ENCODE results near the gene ZFPM1. TPM values are rescaled to one million over a fixed set of nuclear protein-coding genes. Genes with fewer than 3 reads are reported as not detected.

Gene ZFPM1
- total RNA-seq, 1 experiment from 2014 or later = 3.9 TPM

DNA sequence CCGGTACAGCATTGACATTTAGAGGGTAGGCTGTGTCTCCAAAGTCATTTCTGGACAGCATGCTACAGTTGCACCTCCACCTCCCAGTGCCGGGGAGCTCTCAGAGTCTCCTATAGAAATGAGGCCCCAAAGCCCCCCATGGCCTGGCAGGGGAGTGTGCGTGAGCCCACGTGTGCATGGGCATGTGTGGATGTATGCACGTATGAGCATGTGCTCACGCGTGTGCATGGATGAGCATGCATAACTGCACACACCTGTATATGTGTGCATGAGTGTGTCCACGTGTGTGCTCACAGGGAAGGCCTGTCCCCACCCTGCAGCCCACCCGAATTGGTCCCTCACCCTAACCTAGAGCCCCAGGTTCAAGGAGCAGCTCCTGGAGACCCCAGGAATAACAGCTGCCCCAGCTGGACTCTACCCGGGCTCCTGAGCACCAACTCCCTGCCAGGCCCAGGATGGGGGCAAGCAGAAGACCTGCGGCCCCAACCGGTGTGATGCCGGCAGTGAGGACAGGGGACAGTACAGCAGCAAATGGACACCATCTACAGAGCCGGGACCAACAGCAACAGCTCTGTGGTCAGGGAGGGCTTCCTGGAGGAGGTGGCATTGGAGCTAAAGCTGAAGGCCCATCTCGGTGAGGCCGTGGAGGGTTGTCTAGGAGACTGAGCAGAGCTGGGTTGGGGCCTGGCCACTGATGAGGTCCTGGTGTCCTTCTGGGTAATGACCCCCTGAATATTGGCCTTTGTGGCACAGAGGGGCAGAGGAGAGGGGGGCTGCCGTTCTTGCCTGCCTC lies 35.2 kb upstream of the ZFPM1 start:
- Histone ChIP-seq H3K4me3 (ENCODE audit: low read depth in 2 of 2, low read length in 2 of 2) (no peak overlapping the region), H3K27ac (ENCODE audit: low read length) (no peak overlapping the region), H3K27me3 (ENCODE audit: control insufficient read depth, insufficient read depth, low read length) (no peaks in the 10 kb centered on the region), H3K9me3 (ENCODE audit: control insufficient read depth, insufficient read depth, low read depth, low read length) (no peaks in the 10 kb centered on the region), H3K4me1 (ENCODE audit: control insufficient read depth, insufficient read depth, low read length) (no peaks in the 10 kb centered on the region), H3K36me3 (ENCODE audit: control insufficient read depth, insufficient read depth, low read length) (no peaks in the 10 kb centered on the region)
- TF ChIP-seq SIN3A (IDR thresholded peaks at IDR 0.05; ENCODE audit: borderline replicate concordance, insufficient read depth, low read depth, low read length) = no peak
- TF ChIP-seq, protein P1, sequence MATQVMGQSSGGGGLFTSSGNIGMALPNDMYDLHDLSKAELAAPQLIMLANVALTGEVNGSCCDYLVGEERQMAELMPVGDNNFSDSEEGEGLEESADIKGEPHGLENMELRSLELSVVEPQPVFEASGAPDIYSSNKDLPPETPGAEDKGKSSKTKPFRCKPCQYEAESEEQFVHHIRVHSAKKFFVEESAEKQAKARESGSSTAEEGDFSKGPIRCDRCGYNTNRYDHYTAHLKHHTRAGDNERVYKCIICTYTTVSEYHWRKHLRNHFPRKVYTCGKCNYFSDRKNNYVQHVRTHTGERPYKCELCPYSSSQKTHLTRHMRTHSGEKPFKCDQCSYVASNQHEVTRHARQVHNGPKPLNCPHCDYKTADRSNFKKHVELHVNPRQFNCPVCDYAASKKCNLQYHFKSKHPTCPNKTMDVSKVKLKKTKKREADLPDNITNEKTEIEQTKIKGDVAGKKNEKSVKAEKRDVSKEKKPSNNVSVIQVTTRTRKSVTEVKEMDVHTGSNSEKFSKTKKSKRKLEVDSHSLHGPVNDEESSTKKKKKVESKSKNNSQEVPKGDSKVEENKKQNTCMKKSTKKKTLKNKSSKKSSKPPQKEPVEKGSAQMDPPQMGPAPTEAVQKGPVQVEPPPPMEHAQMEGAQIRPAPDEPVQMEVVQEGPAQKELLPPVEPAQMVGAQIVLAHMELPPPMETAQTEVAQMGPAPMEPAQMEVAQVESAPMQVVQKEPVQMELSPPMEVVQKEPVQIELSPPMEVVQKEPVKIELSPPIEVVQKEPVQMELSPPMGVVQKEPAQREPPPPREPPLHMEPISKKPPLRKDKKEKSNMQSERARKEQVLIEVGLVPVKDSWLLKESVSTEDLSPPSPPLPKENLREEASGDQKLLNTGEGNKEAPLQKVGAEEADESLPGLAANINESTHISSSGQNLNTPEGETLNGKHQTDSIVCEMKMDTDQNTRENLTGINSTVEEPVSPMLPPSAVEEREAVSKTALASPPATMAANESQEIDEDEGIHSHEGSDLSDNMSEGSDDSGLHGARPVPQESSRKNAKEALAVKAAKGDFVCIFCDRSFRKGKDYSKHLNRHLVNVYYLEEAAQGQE (IDR thresholded peaks at IDR 0.05; ENCODE audit: insufficient read depth in 1 of 2, low read depth in 2 of 2, low read length in 1 of 2) = no peak
- TF ChIP-seq, protein P2, sequence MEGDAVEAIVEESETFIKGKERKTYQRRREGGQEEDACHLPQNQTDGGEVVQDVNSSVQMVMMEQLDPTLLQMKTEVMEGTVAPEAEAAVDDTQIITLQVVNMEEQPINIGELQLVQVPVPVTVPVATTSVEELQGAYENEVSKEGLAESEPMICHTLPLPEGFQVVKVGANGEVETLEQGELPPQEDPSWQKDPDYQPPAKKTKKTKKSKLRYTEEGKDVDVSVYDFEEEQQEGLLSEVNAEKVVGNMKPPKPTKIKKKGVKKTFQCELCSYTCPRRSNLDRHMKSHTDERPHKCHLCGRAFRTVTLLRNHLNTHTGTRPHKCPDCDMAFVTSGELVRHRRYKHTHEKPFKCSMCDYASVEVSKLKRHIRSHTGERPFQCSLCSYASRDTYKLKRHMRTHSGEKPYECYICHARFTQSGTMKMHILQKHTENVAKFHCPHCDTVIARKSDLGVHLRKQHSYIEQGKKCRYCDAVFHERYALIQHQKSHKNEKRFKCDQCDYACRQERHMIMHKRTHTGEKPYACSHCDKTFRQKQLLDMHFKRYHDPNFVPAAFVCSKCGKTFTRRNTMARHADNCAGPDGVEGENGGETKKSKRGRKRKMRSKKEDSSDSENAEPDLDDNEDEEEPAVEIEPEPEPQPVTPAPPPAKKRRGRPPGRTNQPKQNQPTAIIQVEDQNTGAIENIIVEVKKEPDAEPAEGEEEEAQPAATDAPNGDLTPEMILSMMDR (IDR thresholded peaks at IDR 0.05) = no peak
- no peak for TF ChIP-seq POLR2AphosphoS5 (IDR thresholded peaks at IDR 0.05; ENCODE audit: low read depth, low read length)
- TF ChIP-seq TCF7L2 (IDR thresholded peaks at IDR 0.05; ENCODE audit: low read depth, low read length) = no peak
- no peak for ATAC-seq
- no peak for DNase-seq (ENCODE audit: low read depth, low spot score)
- ChIA-PET CTCF (interaction anchor here (0.5 kb wide), 1 partner anchor 467 kb away, joined by 3 read pairs; the partner anchor contains the start of gene BANP), POLR2A (no interaction called here)
- intact Hi-C loops (cut with micrococcal nuclease; ENCODE audit: unreplicated experiment) (no loop called here), in situ Hi-C loops (cut with HindIII; ENCODE audit: low pct_unique_long_range_greater_than_20kb, low sequenced_read_pairs) (no loop called here)
- no TSS peak for BruUV-seq (replicated peaks)

DNA sequence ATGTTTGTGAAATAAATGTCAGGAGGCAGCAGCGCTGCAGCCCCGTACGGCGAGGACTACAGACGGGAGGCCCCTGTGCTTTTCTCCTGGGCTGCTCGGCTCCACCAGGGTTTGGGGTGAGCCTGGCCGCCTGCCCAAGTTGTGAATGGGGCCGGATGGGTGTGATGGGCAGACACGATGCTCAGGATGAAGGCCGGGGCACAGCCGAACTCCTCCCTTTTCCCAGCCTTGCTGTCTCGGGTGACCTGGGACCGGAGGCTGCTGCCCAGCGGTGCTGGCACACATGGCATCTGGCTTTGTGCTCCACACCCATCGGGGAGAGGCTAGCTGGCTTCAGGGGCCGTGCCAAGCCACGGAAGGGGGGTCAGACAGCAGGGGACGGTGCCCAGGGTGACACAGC lies 34.2 kb upstream of the ZFPM1 start:
- TF ChIP-seq, protein P1 (IDR thresholded peaks at IDR 0.05; ENCODE audit: insufficient read depth in 1 of 2, low read depth in 2 of 2, low read length in 1 of 2) = no peak
- TF ChIP-seq POLR2AphosphoS5 (IDR thresholded peaks at IDR 0.05; ENCODE audit: low read depth, low read length) (no peak), TCF7L2 (IDR thresholded peaks at IDR 0.05; ENCODE audit: low read depth, low read length) (no peak), SIN3A (IDR thresholded peaks at IDR 0.05; ENCODE audit: borderline replicate concordance, insufficient read depth, low read depth, low read length) (no peak)
- TF ChIP-seq, protein P2 (IDR thresholded peaks at IDR 0.05) = no peak
- no peaks in the 10 kb centered on the region for H3K4me1 ChIP-seq (ENCODE audit: control insufficient read depth, insufficient read depth, low read length)
- in situ Hi-C loops (cut with HindIII; ENCODE audit: low pct_unique_long_range_greater_than_20kb, low sequenced_read_pairs) = no loop called here
- ChIA-PET POLR2A (no interaction called here), CTCF (interaction anchor here (0.5 kb wide), 1 partner anchor 468 kb away, joined by 3 read pairs; the partner anchor contains the start of gene BANP)
- DNase-seq (ENCODE audit: low read depth, low spot score) (no peak), ATAC-seq (no peak)
- H3K27ac ChIP-seq (ENCODE audit: low read length) = no peak overlapping the region
- no peaks in the 10 kb centered on the region for H3K9me3 ChIP-seq (ENCODE audit: control insufficient read depth, insufficient read depth, low read depth, low read length)
- intact Hi-C loops (cut with micrococcal nuclease; ENCODE audit: unreplicated experiment) = no loop called here
- BruUV-seq (replicated peaks) = no TSS peak
- H3K36me3 ChIP-seq (ENCODE audit: control insufficient read depth, insufficient read depth, low read length) = no peaks in the 10 kb centered on the region
- H3K27me3 ChIP-seq (ENCODE audit: control insufficient read depth, insufficient read depth, low read length) = no peaks in the 10 kb centered on the region
- no peak overlapping the region for H3K4me3 ChIP-seq (ENCODE audit: low read depth in 2 of 2, low read length in 2 of 2)

Measured in Panc1 (cell line).